T-helper 22 cell (primary cell): Measurements from ENCODE around the gene NDST1.

Experiments used
- DNase-seq: peaks from one replicate; pipeline ENCODE4 v3.0.0-alpha.2; 2020; ENCODE audit warnings: low read depth

NDST1 gene

GRCh38 chr5:150570333-150570732 is 62.4 kb downstream of the NDST1 start:
- DNase-seq: no peak

GRCh38 chr5:150571836-150572235 is 63.9 kb downstream of the NDST1 start:
- no peak for DNase-seq

DNA sequence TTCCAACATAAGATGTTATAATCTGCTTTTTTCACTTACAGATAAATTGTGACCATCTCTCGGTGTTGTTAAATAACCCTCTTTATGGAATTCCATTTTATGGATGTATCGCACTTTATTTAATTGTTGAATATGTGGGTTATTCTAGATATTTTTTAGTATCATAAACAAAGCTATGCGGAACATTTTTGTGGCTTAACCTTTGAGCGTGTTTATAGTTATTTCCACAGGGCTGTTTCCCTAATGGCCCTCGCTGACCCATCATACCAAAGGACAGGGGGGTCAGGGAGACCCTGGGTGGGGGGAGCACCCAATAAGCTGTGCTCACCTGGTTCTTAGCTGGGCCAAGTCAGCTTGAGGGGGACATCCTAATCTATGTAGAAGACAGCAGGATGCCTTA is 65.3 kb downstream of the NDST1 start:
- DNase-seq: no peak

DNA sequence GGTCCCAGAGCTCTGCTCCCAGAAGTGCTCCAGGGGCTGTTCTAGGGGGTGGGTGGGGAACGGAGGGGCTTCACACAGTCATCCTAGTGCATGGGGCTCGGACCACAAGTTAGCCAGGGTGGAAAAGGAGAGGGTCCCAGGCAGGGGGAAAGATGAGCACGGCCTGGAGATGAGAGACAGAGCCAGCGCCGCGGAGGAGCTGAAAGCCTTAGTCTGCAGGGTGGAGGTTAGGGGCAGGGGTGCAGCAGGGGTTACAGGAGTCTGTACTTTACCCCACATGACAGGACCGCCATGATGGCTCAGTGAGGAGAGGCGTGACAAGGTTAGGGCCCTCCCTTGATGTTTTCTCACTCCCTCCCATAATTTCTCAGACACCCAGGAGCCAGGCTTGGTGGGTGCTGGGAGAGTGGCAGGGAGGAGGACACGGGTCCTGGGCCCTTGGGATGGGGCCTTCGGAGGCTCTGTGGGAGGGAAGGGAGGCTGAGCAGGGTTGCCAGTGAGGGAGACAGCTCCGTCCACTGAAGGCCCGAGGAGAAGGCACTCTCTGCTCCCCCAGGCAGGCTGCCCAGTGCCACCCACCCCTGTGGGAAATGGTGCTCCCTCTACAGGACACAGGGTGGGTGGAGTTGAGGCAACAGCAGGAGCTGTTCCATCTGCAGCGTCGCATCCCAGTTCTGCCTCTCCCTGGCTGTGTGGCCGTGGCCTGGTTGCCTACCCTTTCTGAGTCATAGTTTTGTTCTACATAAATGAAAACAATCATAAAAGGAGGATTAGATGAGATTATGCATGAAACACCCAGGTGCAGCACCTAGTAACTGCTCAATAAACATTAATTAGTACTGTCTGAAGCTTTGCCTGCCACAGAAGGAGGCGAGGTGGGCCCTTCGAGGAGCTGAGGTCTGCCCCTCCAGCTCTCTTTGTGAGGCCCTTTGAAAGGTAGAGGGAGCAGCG is 66.2 kb downstream of the NDST1 start:
- no peak for DNase-seq

DNA sequence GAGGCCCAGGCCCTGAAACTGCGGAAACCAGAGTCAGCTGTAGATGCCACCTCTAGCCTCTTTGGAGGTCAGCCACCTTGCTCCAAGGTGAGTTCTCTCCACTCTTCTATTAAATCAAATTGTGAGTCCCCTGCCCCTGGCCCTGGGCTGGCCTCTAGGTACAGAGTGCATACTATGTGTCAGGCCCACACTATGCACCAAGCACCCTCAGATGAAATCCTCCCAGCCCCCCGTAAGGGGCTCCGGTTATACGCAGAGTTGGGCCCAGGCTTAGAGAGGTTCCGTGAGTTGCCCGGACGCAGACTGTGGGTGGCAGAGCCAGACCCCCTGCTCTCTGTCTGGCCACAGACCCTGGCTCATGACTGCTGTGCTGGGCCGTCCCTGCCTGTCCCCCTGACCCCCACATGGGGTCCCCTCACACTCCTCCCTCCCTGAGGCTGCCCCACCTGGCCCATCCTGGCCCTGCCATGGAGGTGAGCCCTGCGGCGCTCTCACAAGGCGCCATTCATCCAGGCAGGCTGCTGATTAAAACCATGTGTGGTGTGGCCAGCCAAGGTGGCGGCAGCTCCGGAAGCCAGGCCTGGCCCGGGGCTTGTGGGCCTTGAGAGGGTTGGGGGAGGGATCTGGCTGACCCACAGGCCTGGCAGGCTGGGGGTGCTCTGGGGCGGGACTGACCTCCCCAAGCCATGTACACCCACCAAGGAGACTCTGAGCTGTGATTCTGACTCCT is 67.1 kb downstream of the NDST1 start:
- DNase-seq: no peak

DNA sequence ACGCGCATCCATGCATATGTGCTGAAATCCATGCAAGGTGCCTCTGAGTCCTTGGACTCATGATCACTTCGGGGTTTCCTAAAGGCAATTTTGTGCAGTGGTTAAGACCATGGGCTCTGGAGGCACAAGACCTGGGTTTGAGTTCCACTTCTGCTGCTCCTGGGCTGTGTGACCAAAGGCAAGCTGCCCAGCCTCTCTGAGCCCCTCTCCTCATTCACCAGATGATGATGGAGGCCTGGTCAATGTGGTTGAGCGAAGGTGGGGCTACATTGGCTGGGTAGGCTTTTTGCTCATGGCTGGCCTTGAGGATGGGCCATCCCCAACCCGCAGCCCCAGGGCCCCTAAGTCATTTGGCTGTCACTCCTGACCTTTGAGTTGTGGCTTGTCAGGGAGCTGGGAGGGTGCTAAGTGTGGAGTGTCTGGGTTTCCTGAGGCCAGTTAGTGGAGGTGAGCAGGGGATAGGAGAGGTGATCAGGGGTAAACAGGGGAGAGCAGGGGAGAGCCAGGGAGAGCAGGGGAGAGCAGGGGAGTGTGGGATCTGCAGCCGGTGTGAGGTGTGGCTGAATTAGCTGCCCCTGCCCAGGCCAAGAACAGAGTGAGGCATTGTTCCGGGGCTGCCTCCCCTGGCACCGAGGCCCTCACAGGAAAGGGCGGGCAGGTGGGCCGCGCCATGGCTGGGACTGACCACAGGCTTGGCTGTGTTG is 68.0 kb downstream of the NDST1 start:
- DNase-seq: no peak

GRCh38 chr5:150576449-150576949 is 68.6 kb downstream of the NDST1 start:
- DNase-seq: no peak

- DNase-seq: no peak
These were observed 69.6 kb downstream of the NDST1 start for GRCh38 chr5:150577378-150578139.

DNA sequence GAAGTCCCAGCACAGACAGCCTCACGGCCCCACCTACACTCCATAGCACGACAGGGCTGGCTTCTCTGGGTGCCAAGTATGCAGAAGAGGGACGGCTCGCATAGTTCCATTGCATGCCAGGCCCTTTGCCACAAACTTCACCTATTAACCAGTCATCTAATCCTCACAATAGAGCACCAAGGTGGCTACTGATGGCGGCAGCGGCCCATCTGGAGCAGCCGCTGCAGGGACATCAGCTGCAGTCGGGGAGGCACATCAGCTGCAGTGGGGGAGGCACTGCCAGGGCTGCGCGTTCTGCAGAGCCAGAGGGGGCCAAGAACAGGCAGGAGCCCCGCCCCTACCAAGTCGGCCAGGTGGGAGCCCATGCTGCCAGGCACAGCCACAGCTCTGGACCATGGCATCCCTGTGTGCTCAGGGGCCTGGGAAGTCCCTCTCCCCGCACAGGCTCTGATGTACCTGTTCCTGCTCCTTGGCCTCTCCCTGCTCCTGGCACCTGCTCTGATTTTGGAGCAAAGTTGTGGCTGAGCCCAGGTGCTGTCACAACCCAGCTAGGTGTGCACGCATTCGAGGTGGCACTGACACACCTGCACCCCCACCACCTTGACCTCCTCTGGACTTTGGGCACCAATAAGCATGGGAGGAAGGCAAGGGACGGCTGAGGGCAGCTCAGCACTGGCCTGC is 71.0 kb downstream of the NDST1 start:
- no peak for DNase-seq

DNA sequence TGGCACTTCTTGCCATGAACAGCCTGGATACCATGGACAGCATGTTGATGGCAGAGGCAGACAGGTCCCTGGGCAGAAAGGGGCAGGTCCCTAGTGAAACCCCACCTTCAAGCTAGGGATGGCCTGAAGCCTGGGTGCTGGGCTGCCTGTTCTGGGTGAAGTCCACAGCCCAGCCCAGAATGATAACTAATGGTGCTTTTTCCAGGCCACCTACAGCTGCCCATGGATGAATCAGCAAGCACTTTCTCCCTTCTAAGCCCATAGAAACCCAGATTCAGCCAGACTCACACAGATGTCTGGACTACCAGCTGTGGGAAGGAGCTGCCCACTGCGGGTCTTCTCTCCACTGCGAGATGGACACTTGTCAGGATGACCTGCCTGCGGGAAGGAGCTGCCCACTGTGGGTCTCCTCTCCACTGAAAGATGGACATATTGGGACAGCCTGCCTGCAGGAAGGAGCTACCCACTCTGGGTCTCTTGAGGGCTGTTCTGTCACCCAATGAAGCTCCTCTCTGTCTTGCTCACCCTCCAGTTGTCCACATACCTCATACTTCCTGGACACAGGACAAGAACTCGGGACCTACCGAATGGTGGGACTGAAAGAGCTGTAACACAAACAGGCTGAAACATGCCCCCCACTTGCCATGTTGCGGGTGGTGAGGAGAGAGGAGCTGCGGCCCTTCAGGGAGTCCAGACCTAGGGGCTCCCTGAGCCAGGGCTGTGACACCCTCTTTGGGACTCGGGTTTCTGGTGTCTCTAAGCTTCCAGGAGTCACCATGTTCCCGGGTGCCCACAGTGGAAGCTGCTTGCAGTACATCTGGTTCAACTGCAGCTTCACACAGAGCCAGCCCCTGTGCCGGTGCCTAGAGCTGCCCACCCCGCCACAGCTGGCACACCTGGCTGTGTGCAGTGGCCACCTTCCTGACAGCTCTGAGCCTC is 71.8 kb downstream of the NDST1 start:
- no peak for DNase-seq

DNA sequence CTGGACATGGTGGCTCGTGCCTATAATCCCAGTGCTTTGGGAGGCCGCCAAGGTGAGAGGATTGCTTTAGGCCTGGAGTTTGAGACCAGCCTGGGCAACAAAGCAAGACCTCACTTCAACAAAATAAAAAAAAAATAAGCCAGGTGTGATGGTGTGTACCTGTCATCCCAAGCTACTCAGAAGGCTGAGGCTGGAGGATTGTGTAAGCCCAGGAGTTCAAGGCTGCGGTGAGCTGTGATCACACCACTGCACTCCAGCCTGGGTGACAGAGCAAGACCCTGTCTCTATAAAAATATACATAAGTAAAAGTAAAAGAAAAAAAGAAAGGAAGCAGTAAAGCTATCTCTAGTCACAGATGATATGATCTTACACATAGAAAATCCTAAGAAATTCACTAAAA is 73.0 kb downstream of the NDST1 start:
- DNase-seq: no peak

DNA sequence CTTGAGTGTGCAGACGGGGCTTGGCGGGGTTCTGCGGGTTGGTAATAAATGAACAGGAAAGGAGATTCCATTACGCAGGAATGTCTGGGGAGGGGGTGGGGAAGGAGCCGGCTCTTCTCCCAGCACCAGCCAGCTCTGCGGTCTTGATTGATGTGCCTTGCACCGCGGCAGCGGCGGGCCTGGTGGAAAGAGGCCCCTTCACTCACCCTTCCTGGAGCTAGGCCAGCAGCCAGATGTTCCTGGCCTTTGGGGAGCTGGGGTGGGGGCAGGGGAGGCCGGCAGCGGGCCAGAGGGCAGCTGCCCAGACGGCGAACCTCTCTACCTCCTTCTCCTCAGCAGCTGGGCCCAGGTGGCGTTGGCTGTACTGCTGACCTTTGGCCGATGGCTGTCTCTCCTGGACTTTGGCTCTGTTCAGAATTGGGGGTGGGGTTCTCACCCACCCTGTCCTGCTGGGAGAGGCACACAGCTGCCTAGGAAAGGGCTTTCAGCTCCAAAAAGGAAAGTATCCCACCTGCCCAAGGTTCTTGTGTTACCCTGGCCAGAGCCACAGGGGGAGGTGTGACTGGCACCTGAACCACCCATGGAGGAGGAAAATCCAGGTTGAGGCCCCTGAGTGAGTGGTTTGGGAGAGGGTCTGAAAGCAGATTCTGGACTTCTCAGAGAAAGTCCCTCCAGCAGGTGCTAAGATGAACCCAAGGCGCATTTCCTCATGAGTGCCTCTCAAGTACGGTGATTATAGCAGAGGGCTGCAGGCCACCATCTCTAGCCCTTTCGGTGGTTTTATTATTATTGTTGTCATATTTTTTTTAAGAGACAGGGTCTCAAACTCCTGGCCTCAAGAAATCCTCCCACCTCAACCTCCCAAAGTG is 74.5 kb downstream of the NDST1 start:
- no peak for DNase-seq

GRCh38 chr5:150583541-150584225 is 75.8 kb downstream of the NDST1 start:
- DNase-seq: no peak

DNA sequence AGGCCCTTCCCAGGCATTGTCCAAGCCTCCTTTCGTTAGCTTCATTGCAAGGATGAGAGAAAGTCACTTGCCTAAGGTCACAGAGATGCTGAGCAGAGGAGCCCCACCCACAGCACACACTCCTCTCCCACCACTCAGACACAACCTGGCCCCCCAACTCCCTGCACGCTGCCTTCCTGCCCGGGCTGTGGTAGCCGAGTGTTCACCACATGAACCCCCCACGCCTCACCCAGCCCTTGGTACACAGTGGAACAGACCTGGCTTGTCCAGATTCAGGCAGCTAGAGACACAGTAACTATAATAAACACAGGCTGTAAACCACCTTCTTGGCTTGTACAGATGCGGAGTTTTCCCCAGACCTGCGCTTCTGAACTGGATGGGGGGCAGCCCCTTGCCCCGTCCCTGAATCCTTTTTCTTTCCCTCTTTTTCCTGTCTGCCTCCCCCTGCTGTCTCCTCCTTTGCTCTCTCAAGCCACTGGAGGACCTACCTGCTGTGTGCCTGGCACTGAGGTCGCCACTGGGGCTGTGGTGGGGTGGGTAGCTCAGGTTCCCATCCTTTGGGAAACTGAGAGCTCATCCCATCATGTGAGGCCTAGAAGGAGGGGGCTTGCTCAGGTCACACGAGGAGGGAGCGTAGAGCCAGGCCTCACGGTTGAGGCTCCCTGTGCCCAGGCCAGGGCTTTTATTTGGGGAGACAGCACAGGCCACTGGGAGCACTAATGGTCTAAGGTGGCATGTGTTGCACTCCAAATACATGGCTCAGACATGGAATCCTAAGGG is 76.8 kb downstream of the NDST1 start:
- DNase-seq: no peak

DNA sequence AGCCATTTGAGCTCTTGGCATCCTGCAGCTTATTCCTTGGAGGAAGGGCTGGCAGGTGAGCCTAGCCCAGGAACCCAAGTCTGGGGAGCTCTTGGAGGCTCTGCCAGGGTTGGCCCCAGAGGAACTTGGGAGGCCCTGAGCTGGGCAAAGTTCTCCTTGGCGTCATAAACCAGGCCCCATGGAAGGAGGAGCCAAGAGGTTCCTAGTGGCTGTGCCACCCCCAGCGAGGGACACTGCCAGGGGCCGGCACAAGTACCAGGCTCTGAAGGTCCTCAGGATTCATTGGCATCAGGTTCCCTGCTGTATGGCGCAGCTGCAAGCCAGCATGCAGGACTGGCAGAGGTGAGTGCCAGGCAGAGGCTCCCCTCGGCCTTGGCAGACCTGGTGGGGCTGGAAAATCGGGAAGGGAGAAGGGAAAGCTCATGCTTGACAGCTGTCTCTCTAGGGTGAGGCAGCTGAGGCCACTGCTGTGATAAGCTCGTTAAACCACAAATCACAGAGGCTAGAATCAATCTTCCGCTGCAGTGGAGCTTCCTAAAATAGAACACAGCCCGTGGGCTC is 77.9 kb downstream of the NDST1 start:
- DNase-seq: no peak

DNA sequence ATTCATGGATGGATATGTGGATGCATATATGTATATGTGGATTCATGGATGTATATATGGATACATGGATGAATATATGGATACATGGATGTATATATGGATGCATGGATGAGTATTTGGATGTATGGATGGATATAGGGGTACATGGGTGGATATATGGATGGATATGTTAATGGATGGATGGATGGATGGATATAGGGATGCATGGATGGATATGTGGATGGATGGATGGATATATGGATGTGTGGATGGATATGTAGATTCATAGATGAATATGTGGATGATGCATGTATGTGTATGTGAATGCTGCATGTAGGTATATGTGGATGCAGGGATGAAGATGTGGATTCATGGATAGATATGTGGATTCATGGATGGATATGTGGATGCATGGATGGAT is 79.1 kb downstream of the NDST1 start:
- no peak for DNase-seq
